Activated CD8-positive, alpha-beta T cell treated with anti-CD3 and anti-CD28 coated beads for 36 hours (primary cell): Measurements from ENCODE around the gene SLC25A36. TPM values are rescaled to one million over a fixed set of nuclear protein-coding genes. Genes with fewer than 3 reads are reported as not detected.
"Not testable (repeated sequence)": the region's sequence is repeated elsewhere in the genome, so short reads cannot be mapped to it uniquely, and the experiment has no call there.

Source experiments
- ATAC-seq: fragments of 200-7000 bp; cut with Tn5 transposase; one replicate; pipeline ENCODE4 v1.10.0; 2021; ENCODE audit warnings: mild to moderate bottlenecking, moderate library complexity
- CTCF ChIA-PET: fragments of 350-600 bp; sonication (Branson Sonifier 250); formaldehyde crosslinking; loops from one replicate; lab custom pipeline; 2021; ENCODE audit warnings: antibody characterized with exemption; lab: Charles Lee
- POLR2A ChIA-PET: fragments of 350-600 bp; sonication (Branson Sonifier 250); formaldehyde crosslinking; loops from one replicate; lab custom pipeline; 2021; ENCODE audit warnings: antibody characterized with exemption; lab: Charles Lee
- DNase-seq: peaks from one replicate; pipeline ENCODE4 v3.0.0-alpha.2; 2020
- H3K27ac Mint-ChIP-seq: one replicate; pipeline ENCODE4 v1.8.0; 2021; ENCODE audit warnings: mild to moderate bottlenecking, mixed read lengths
- H3K27me3 Mint-ChIP-seq: one replicate; pipeline ENCODE4 v1.8.0; 2021; ENCODE audit warnings: mixed read lengths
- H3K36me3 Mint-ChIP-seq: one replicate; pipeline ENCODE4 v1.8.0; 2021; ENCODE audit warnings: low read depth, mixed read lengths
- H3K4me1 Mint-ChIP-seq: one replicate; pipeline ENCODE4 v1.8.0; 2021; ENCODE audit warnings: low read depth, mixed read lengths
- H3K4me3 Mint-ChIP-seq: one replicate; pipeline ENCODE4 v1.8.0; 2021; ENCODE audit warnings: mild to moderate bottlenecking, moderate library complexity, mixed read lengths
- H3K9me3 Mint-ChIP-seq: one replicate; pipeline ENCODE4 v1.8.0; 2021; ENCODE audit warnings: mixed read lengths
- CTCF ChIP-seq: fragments of 200-600 bp; IDR thresholded peaks from one replicate; pipeline ENCODE4 v1.8.0; 2022; ENCODE audit warnings: antibody characterized with exemption, mild to moderate bottlenecking
- intact Hi-C: fragments of 100-400 bp; cut with micrococcal nuclease; formaldehyde crosslinking; loops from one replicate; pipeline ENCODE4 v1.10.0; 2022
- total RNA-seq, 2 experiments: library from RNA; stranded (reverse); gene quantifications; one replicate each; pipeline ENCODE4 v1.2.3, GENCODE V29; 2021

The SLC25A36 gene
- total RNA-seq, 2 experiments from 2014 or later = 102 to 106 TPM

- POLR2A ChIA-PET = no interaction called here
- peaks cover 62% of the 10 kb centered on the region for H3K4me1 Mint-ChIP-seq
- no peaks in the 10 kb centered on the region for H3K27me3 Mint-ChIP-seq
- H3K36me3 Mint-ChIP-seq = peaks cover 24% of the 10 kb centered on the region
- intact Hi-C loops = no loop called here
- H3K9me3 Mint-ChIP-seq = no peaks in the 10 kb centered on the region
- no peak for TF ChIP-seq CTCF
- no peak overlapping the region for H3K4me3 Mint-ChIP-seq
- CTCF ChIA-PET = no interaction called here
- ATAC-seq (no peak), DNase-seq (no peak)
- H3K27ac Mint-ChIP-seq = no peak overlapping the region
Measured at GRCh38 chr3:140948460-140949249, 7.0 kb downstream of the SLC25A36 start.

- H3K36me3 Mint-ChIP-seq = peaks cover 22% of the 10 kb centered on the region
- ChIA-PET POLR2A (no interaction called here), CTCF (no interaction called here)
- H3K27ac Mint-ChIP-seq = no peak overlapping the region
- TF ChIP-seq CTCF = no peak
- H3K9me3 Mint-ChIP-seq = no peaks in the 10 kb centered on the region
- no peak for DNase-seq
- intact Hi-C loops = no loop called here
- peaks cover 57% of the 10 kb centered on the region for H3K4me1 Mint-ChIP-seq
- no peak for ATAC-seq
- no peaks in the 10 kb centered on the region for H3K27me3 Mint-ChIP-seq
- H3K4me3 Mint-ChIP-seq = no peak overlapping the region
Measured at GRCh38 chr3:140950144-140950543, 8.5 kb downstream of the SLC25A36 start.

- ChIA-PET CTCF (no interaction called here), POLR2A (no interaction called here)
- H3K27me3 Mint-ChIP-seq = no peaks in the 10 kb centered on the region
- H3K27ac Mint-ChIP-seq = no peak overlapping the region
- H3K4me1 Mint-ChIP-seq = peaks cover 56% of the 10 kb centered on the region
- no peak for DNase-seq
- no peak overlapping the region for H3K4me3 Mint-ChIP-seq
- no peaks in the 10 kb centered on the region for H3K9me3 Mint-ChIP-seq
- intact Hi-C loops = no loop called here
- peaks cover 22% of the 10 kb centered on the region for H3K36me3 Mint-ChIP-seq
- TF ChIP-seq CTCF = no peak
- ATAC-seq = no peak
Measured at GRCh38 chr3:140950863-140951262, 9.2 kb downstream of the SLC25A36 start.

- DNase-seq, POLR2A ChIA-PET, ATAC-seq, H3K27ac Mint-ChIP-seq, H3K27me3 Mint-ChIP-seq, intact Hi-C loops, H3K4me3 Mint-ChIP-seq, H3K9me3 Mint-ChIP-seq: not testable (repeated sequence)
- Mint-ChIP-seq H3K36me3 (peaks cover 19% of the 10 kb centered on the region), H3K4me1 (peaks cover 50% of the 10 kb centered on the region)
- CTCF ChIA-PET = interaction anchor here (1.6 kb wide), 1 partner anchor 30 kb away, joined by 3 read pairs; no protein-coding TSS in a partner anchor
Measured at GRCh38 chr3:140951750-140952149, 10.1 kb downstream of the SLC25A36 start.

- Mint-ChIP-seq H3K9me3 (no peaks in the 10 kb centered on the region), H3K4me3 (no peak overlapping the region), H3K27ac (no peak overlapping the region), H3K27me3 (no peaks in the 10 kb centered on the region), H3K36me3 (peaks cover 17% of the 10 kb centered on the region), H3K4me1 (peaks cover 42% of the 10 kb centered on the region)
- TF ChIP-seq CTCF = no peak
- DNase-seq = no peak
- CTCF ChIA-PET = interaction anchor here (1.1 to 2.2 kb wide), 4 partner anchors 11 to 55 kb away, joined by 3 to 7 read pairs (median 4); no protein-coding TSS in a partner anchor
- intact Hi-C loops = no loop called here
- POLR2A ChIA-PET = interaction anchor here (0.7 kb wide), 1 partner anchor 29 kb away, joined by 3 read pairs; no protein-coding TSS in a partner anchor
- ATAC-seq = peak; percentile 67
Measured at GRCh38 chr3:140953028-140953960, 11.7 kb downstream of the SLC25A36 start.
